HG02763 (cell line): ENCODE results near the gene ADRA2B.
"Not testable (repeated sequence)": the region's sequence is repeated elsewhere in the genome, so short reads cannot be mapped to it uniquely, and the experiment has no call there.

Experiments
- ATAC-seq: cut with Tn5 transposase; IDR thresholded peaks from one replicate; pipeline ENCODE4 v1.9.1; 2021; ENCODE audit warnings: mild to moderate bottlenecking, moderate library complexity; ENCODE audit not compliant: unreplicated experiment

Gene ADRA2B

GRCh38 chr2:96071087-96071976 is 45.0 kb downstream of the ADRA2B start:
- not testable (repeated sequence) for ATAC-seq

DNA sequence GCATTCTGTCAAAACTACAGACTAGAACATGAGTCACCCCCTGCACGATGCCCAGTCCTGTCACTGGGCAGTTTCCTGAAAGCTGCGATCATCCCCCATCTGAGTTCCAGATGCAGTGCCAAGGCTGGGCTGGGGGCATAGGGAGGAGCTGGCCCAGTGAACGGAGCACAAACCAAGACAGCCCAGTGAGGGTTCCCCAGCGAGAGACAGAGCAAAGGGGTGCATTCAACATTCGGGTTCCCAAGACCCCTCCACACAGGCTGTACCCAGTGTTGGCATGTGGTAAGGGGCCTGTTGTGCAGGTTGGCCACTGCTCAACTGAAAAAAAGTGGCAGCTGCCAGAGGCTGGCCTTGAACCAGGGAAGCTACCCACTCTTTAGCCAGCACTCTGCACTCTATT is 46.0 kb downstream of the ADRA2B start:
- ATAC-seq: not testable (repeated sequence)

GRCh38 chr2:96069878-96070277 is 46.5 kb downstream of the ADRA2B start:
- not testable (repeated sequence) for ATAC-seq

DNA sequence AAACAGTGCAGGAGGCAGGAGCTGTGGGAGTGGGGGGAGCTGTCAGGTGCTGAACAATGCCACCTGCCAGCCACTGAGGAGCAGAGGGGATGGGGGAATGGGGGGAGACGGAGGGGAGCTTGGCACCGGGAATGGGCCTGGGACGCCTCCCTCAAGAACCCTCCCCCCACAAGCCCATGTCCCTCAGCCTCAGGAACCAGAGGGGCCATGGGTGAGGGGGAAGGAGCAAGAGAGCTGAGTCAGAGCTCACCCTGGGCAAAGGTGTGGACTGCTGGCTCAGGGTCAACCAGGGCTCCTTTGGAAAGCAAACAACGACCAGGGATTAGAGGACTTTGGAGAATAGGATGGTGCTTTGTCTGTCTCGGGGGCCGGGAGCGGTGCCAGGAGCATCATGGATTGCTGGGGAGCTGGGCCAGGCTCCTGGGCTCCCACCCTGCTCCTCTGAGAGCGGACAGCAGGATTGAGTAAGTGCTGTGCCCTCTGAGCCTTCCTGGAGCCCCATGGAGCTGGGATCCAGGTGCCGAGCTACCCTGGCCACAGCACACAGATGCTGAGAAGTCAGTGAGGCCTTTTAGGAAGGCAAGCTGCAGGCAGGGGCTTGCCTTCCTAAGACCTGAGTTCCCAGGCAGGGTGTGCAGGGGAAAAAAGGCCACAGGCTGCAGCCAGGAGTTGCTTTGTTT is 48.3 kb downstream of the ADRA2B start:
- ATAC-seq: not testable (repeated sequence)

DNA sequence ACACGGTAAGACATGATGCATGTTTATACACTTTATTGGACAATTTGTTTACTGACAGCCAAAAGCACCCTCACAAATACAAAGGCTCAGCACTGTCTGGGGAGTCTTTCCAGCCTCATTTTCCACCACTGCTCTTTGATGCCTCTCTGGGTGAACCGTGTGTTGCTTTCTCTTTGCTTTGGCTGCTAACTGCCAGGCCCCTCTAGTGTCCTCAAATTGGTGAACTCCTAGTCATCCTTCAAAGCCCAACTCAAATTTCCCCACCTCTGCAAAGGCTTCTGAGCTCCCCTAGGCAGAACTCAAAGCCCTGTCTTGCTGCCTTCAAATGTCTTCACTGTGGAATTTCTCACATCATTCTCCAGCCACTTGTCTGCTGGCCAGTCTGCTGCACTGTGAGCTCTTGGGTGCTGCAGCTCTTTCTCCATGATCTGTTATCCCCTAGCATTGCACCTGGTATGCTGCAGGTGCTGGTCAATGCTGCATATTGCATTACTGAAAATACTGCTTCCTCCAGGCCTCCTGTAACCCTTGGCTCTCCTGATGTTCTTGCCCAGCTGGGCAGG is 49.2 kb downstream of the ADRA2B start:
- not testable (repeated sequence) for ATAC-seq

DNA sequence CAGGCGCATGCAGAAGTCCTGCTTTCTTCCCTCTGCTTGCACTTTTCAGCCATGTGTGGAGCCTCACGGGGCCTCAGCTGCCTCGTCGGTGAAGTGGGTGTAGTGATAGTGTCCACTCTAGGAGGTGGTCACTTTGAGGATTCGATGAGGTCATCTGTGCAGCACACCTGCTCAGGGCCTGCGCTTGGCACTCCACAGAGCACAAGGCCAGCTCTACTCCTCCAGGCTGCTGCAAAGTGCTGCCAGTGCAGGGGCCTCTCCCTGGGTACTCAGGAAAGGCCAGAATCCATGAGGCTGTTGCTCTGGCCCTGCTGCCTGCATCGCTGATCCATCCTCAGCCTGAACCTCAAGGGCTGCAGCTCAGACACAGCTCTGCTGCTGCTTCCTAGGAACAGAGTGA is 49.9 kb downstream of the ADRA2B start:
- ATAC-seq: not testable (repeated sequence)

GRCh38 chr2:96065954-96066353 is 50.4 kb downstream of the ADRA2B start:
- not testable (repeated sequence) for ATAC-seq

DNA sequence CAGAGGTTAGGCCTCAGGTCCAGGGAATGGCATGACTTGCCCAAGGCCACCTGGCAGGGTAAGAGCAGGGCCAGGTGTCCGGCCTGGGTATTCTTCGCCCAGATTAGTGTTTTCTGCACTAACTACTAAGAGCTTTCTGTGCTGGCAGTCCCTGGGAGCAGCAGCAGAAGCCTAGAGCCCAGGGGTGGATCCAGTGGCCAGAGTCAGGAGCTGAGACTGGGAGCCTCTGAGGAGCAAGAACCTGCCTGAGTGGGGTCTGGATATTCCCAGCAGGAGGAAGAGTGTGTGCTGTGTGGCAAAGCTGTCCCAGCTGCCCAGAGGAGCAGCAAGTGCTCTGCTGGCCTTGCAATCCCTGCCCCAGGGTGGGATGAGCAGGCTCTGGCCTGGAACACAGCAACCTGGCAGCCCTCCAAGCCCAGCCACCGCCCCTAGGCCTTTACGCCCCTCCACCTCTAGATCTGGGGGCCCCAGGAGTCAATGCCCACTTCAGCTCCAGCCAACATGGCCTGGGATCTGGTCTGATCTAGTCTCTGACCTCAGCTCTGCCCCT is 50.9 kb downstream of the ADRA2B start:
- no peak for ATAC-seq

DNA sequence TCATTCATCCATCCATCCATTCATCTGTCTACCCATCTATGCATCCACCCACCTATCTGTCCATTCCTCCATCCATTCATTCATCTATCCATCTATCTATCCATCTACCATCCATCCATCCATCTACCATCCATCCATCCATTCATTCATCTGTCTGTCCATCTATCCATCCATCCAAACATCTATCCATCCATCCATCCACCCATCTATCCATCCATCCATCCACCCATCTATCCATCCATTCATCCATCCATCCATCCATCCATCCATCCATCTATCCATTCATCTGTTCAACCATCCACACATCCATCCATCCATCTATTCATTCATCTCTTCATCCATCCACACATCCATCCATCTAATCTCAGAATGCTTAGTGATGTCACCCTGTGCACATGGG is 51.6 kb downstream of the ADRA2B start:
- ATAC-seq: not testable (repeated sequence)

- not testable (repeated sequence) for ATAC-seq
Measured at GRCh38 chr2:96064047-96064675, 52.2 kb downstream of the ADRA2B start.

DNA sequence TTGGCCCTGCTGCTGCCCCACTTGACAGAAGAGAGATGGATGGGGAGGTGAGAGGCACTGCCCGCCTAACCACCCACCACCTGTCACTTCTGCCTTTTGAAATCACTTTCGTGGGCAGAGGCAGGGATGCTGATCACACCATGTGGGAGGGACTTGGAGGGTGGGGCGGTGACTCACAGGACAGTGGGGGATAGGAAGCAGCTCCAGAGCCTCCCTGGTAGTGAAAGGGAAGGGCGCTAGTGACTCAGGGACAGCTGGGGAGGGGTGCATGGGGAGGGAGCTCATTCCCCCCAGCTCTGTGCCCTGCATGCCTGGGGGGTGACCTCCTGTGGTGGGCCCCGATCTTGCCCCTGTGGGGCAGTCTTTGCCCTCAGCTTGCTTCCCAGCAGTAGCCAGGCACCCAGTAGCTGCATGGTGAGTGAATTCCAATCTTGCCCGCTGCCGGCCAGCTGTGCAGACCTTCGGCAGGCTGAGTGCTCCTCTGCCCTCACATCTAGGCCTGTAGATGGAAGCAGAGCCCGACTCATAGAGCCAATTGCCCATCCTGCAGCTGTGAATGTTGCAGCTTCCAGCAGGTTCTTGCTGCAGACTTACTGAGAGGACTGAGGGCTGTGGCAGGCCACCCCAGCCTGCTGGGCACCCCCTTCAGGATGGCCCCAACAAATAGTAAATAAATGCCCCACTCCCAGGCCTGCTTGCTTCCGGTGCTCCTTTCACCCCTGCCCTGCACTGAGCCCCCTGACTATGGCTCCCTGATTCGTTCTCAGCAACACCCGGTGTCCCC is 53.1 kb downstream of the ADRA2B start:
- ATAC-seq: not testable (repeated sequence)
